IMR-90 (cell line): ENCODE results near the gene ATP4A. TPM values are rescaled to one million over a fixed set of nuclear protein-coding genes. Genes with fewer than 3 reads are reported as not detected.

ENCODE experiments used
- ATAC-seq: fragments of 200-7000 bp; cut with Tn5 transposase; 2 replicates; pipeline ENCODE4 v1.9.1; 2020; ENCODE audit warnings: low read depth, mild to moderate bottlenecking, moderate library complexity
- BruUV-seq: library from RNA; stranded (reverse); fragments of 400-500 nt; replicated peaks from 2 replicates; lab custom pipeline; 2021; lab: Mats Ljungman, UMichigan
- CTCF ChIA-PET: fragments of 300-600 bp; formaldehyde crosslinking; extraction: SDS; loops from one replicate; lab custom pipeline; 2021; ENCODE audit warnings: antibody characterized with exemption; lab: Yijun Ruan, JAX
- POLR2A ChIA-PET: fragments of 300-600 bp; sonication (Branson Sonifier 250); formaldehyde crosslinking; loops from one replicate; lab custom pipeline; 2022; ENCODE audit warnings: antibody characterized with exemption; ENCODE audit not compliant: unreplicated experiment; lab: Charles Lee
- DNase-seq: peaks from one replicate; pipeline ENCODE4 v3.0.0; 2013
- H2AFZ ChIP-seq: replicated peaks from 2 replicates; pipeline ENCODE3; 2013; ENCODE audit warnings: low read length, mild to moderate bottlenecking; ENCODE audit not compliant: poor library complexity
- H2AK5ac ChIP-seq: 2 replicates; pipeline ENCODE4 v1.6.1; 2013; ENCODE audit warnings: low read depth, low read length, inconsistent platforms
- H2AK9ac ChIP-seq: replicated peaks from 2 replicates; pipeline ENCODE3; 2013; ENCODE audit warnings: mild to moderate bottlenecking, low read depth, low read length, moderate library complexity; ENCODE audit not compliant: poor library complexity
- H2BK120ac ChIP-seq: 2 replicates; pipeline ENCODE4 v1.6.1; 2013; ENCODE audit warnings: low read depth, low read length, inconsistent platforms
- H2BK15ac ChIP-seq: 3 replicates; pipeline ENCODE4 v1.6.1; 2013; ENCODE audit warnings: low read depth, low read length, inconsistent platforms
- H2BK20ac ChIP-seq: 2 replicates; pipeline ENCODE4 v1.6.1; 2013; ENCODE audit warnings: low read depth, mild to moderate bottlenecking, inconsistent platforms, low read length, moderate library complexity
- H2BK5ac ChIP-seq: 2 replicates; pipeline ENCODE4 v1.6.1; 2013; ENCODE audit warnings: mild to moderate bottlenecking, low read depth, low read length, inconsistent platforms; ENCODE audit not compliant: poor library complexity, severe bottlenecking
- H3K14ac ChIP-seq: replicated peaks from 2 replicates; pipeline ENCODE4 v1.6.1; 2013; ENCODE audit warnings: low read depth, low read length, inconsistent platforms
- H3K18ac ChIP-seq: 2 replicates; pipeline ENCODE4 v1.6.1; 2013; ENCODE audit warnings: low read depth, low read length, control low read depth
- H3K23ac ChIP-seq: 2 replicates; pipeline ENCODE4 v1.6.1; 2013; ENCODE audit warnings: low read depth, low read length, inconsistent platforms
- H3K27ac ChIP-seq: 2 replicates; pipeline ENCODE4 v1.5.1; 2013; ENCODE audit warnings: mild to moderate bottlenecking, control low read depth, low read length; ENCODE audit not compliant: insufficient read depth
- H3K27me3 ChIP-seq: 2 replicates; pipeline ENCODE4 v1.6.1; 2013; ENCODE audit warnings: low read length; ENCODE audit not compliant: control insufficient read depth, insufficient read depth
- H3K36me3 ChIP-seq: 2 replicates; pipeline ENCODE4 v1.6.1; 2013; ENCODE audit warnings: low read length, mixed read lengths; ENCODE audit not compliant: control insufficient read depth, insufficient read depth
- H3K4ac ChIP-seq: 2 replicates; pipeline ENCODE4 v1.6.1; 2013; ENCODE audit warnings: low read depth, low read length, inconsistent platforms
- H3K4me1 ChIP-seq: 2 replicates; pipeline ENCODE4 v1.6.1; 2013; ENCODE audit warnings: low read length, mixed read lengths; ENCODE audit not compliant: control insufficient read depth, insufficient read depth
- H3K4me2 ChIP-seq: 2 replicates; pipeline ENCODE4 v1.6.1; 2013; ENCODE audit warnings: low read depth, mild to moderate bottlenecking, control low read depth, low read length, moderate library complexity
- H3K4me3 ChIP-seq: 2 replicates; pipeline ENCODE4 v1.5.1; 2013; ENCODE audit warnings: low read depth, mild to moderate bottlenecking, control low read depth, low read length, moderate library complexity; ENCODE audit not compliant: insufficient read depth
- H3K56ac ChIP-seq: 2 replicates; pipeline ENCODE4 v1.6.1; 2013; ENCODE audit warnings: low read length, inconsistent platforms; ENCODE audit not compliant: insufficient read depth; ENCODE audit errors: extremely low read depth
- H3K79me1 ChIP-seq, 2 experiments: 2 replicates each; pipeline ENCODE4 v1.6.1; 2013; ENCODE audit warnings: low read length in 2 of 2, inconsistent platforms in 1 of 2, low read depth in 1 of 2
- H3K9ac ChIP-seq: 2 replicates; pipeline ENCODE4 v1.6.1; 2013; ENCODE audit warnings: low read depth, low read length, control low read depth
- H3K9me1 ChIP-seq: 2 replicates; pipeline ENCODE4 v1.6.1; 2013; ENCODE audit warnings: low read length, inconsistent platforms; ENCODE audit not compliant: insufficient read depth
- H3K9me3 ChIP-seq: 2 replicates; pipeline ENCODE4 v1.6.1; 2013; ENCODE audit warnings: low read length; ENCODE audit not compliant: control insufficient read depth, insufficient read depth
- H4K20me1 ChIP-seq: 2 replicates; pipeline ENCODE4 v1.6.1; 2013; ENCODE audit warnings: low read length, inconsistent platforms; ENCODE audit not compliant: insufficient read depth
- H4K5ac ChIP-seq: 2 replicates; pipeline ENCODE4 v1.6.1; 2013; ENCODE audit warnings: mild to moderate bottlenecking, low read depth, low read length, control low read depth
- H4K8ac ChIP-seq, 2 experiments: 2 replicates each; pipeline ENCODE4 v1.6.1; 2013; ENCODE audit warnings: low read depth in 2 of 2, low read length in 2 of 2, control low read depth in 1 of 2, inconsistent platforms in 1 of 2
- H4K91ac ChIP-seq: 2 replicates; pipeline ENCODE4 v1.6.1; 2013; ENCODE audit warnings: low read depth, low read length, inconsistent platforms; ENCODE audit not compliant: insufficient read depth
- BHLHE40 ChIP-seq: fragments of 150-350 bp; IDR thresholded peaks from 2 replicates; pipeline ENCODE4 v1.6.1; 2016; ENCODE audit warnings: mild to moderate bottlenecking, low read depth, low read length
- CHD1 ChIP-seq: IDR thresholded peaks from 2 replicates; pipeline ENCODE4 v1.6.1; 2012; ENCODE audit warnings: low read depth, low read length, improper control_type of control experiment
- MXI1 ChIP-seq: IDR thresholded peaks from 2 replicates; pipeline ENCODE4 v1.6.1; 2012; ENCODE audit warnings: low read depth, mild to moderate bottlenecking, low read length, moderate library complexity, borderline replicate concordance
- NFE2L2 ChIP-seq: fragments of 150-350 bp; IDR thresholded peaks from 2 replicates; pipeline ENCODE4 v1.6.1; 2016; ENCODE audit warnings: low read depth, mild to moderate bottlenecking, low read length
- RAD21 ChIP-seq: IDR thresholded peaks from 2 replicates; pipeline ENCODE4 v1.6.1; 2012; ENCODE audit warnings: low read length, improper control_type of control experiment
- SMC3 ChIP-seq: fragments of 150-350 bp; IDR thresholded peaks from 2 replicates; pipeline ENCODE4 v1.6.1; 2016; ENCODE audit warnings: low read depth, mild to moderate bottlenecking, antibody characterized with exemption, low read length, moderate library complexity
- WGBS, 2 experiments: methylation state at CpG; one replicate each; pipeline versions ENCODE4 v1.1.5 to v1.1.7; 2013; ENCODE audit warnings: missing lambda C conversion rate in 2 of 2; ENCODE audit not compliant: insufficient read length in 1 of 2; ENCODE audit errors: extremely low coverage in 2 of 2; 5-methylcytosine and 5-hydroxymethylcytosine counted together
- dilution Hi-C: fragments of 300-500 bp; cut with HindIII; formaldehyde crosslinking; loops from one replicate; pipeline ENCODE4 v1.14.3; 2018; ENCODE audit warnings: low sequenced_read_pairs; ENCODE audit not compliant: unreplicated experiment
- in situ Hi-C: fragments of 300-500 bp; cut with MboI; formaldehyde crosslinking; loops from 3 replicates; pipeline ENCODE4 v1.14.3; 2019; ENCODE audit warnings: low sequenced_read_pairs, inconsistent platforms, mixed read lengths
- intact Hi-C: fragments of 100-400 bp; cut with micrococcal nuclease; formaldehyde crosslinking; loops from 2 replicates; pipeline ENCODE4 v1.10.0; 2022
- polyA plus RNA-seq, 3 experiments: library from polyadenylated mRNA; depleted of rRNA; stranded (reverse); fragments of >200 nt; gene quantifications; 2 replicates each; pipeline ENCODE4 v1.2.3, GENCODE V29; 2012; ENCODE audit warnings: low replicate concordance in 1 of 3
- total RNA-seq: library from RNA; depleted of rRNA; stranded (reverse); fragments of >200 nt; gene quantifications from 2 replicates; pipeline ENCODE4 v1.2.3, GENCODE V29; 2012
- TF ChIP-seq, protein P1 (sequence below): conservative IDR thresholded peaks from 2 replicates; pipeline ENCODE4 v1.5.1; 2012; ENCODE audit warnings: mild to moderate bottlenecking, low read depth, low read length, improper control_type of control experiment

The ATP4A gene
- total and polyA plus RNA-seq, 2 of the 4 experiments (the other 2 are of a cell fraction) = not detected

DNA sequence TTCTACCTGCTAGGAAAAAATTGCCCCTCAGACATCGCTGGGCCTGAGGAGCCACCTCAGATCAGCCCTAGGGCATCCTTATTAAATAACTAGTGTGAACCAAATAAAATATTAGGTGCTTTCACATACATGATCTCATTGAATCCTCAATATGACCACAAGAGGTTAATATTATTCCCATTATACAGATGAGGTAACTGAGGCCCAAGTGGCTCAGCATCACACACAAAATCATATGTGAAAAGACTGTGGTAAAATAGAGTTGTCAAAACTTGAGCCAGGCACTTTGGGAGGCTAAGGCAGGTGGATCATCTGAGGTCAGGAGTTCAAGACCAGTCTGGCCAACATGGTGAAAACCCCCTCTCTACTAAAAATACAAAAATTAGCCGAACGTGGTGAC lies 47.1 kb downstream of the ATP4A start:
- 0 out of 4 replicates have a peak, but pooled peaks cover 0 to 3% of the 10 kb centered on the region in 2 experiments for H3K79me1 ChIP-seq
- no peak overlapping the region for H3K18ac ChIP-seq
- no peak overlapping the region for H2BK5ac ChIP-seq
- H3K9ac ChIP-seq = no peak overlapping the region
- H3K4me2 ChIP-seq = no peak overlapping the region
- intact Hi-C loops (no loop called here), dilution Hi-C loops (no loop called here), in situ Hi-C loops (no loop called here)
- H2BK15ac ChIP-seq = peak overlapping the region; percentile 29; the same call in 1 of the 3 replicates
- no peaks in the 10 kb centered on the region for H3K9me3 ChIP-seq
- H3K23ac ChIP-seq = no peak overlapping the region
- H3K36me3 ChIP-seq = no peaks in the 10 kb centered on the region
- no peak overlapping the region for H4K5ac ChIP-seq
- H3K4me3 ChIP-seq = no peak overlapping the region
- ATAC-seq (no peak), DNase-seq (no peak)
- H4K91ac ChIP-seq = no peak overlapping the region
- H2BK20ac ChIP-seq = peak overlapping the region; percentile 59; the same call in 1 of the 2 replicates
- TF ChIP-seq BHLHE40 (no peak), RAD21 (no peak), NFE2L2 (no peak), CHD1 (no peak), SMC3 (no peak), MXI1 (no peak)
- TF ChIP-seq, protein P1, sequence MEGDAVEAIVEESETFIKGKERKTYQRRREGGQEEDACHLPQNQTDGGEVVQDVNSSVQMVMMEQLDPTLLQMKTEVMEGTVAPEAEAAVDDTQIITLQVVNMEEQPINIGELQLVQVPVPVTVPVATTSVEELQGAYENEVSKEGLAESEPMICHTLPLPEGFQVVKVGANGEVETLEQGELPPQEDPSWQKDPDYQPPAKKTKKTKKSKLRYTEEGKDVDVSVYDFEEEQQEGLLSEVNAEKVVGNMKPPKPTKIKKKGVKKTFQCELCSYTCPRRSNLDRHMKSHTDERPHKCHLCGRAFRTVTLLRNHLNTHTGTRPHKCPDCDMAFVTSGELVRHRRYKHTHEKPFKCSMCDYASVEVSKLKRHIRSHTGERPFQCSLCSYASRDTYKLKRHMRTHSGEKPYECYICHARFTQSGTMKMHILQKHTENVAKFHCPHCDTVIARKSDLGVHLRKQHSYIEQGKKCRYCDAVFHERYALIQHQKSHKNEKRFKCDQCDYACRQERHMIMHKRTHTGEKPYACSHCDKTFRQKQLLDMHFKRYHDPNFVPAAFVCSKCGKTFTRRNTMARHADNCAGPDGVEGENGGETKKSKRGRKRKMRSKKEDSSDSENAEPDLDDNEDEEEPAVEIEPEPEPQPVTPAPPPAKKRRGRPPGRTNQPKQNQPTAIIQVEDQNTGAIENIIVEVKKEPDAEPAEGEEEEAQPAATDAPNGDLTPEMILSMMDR = no peak
- BruUV-seq = no TSS peak
- no peak overlapping the region for H4K8ac ChIP-seq
- H2BK120ac ChIP-seq = 0 out of 2 replicates have a peak overlapping the region, but pooled peaks have one; percentile 38
- no CpG with 5 or more reads among the region's 3 CpGs for WGBS, 2 experiments
- no peak overlapping the region for H2AK5ac ChIP-seq
- H3K9me1 ChIP-seq = peaks cover 16% of the 10 kb centered on the region
- H3K14ac ChIP-seq = no peak overlapping the region
- H3K4ac ChIP-seq = no peak overlapping the region
- H2AFZ ChIP-seq = no peak overlapping the region
- CTCF ChIA-PET = no interaction called here
- H3K27me3 ChIP-seq = peaks cover 16% of the 10 kb centered on the region; the same call in 1 of the 2 replicates
- H4K20me1 ChIP-seq = no peaks in the 10 kb centered on the region
- H2AK9ac ChIP-seq = no peak overlapping the region
- H3K56ac ChIP-seq = no peak overlapping the region
- POLR2A ChIA-PET = no interaction called here
- H3K4me1 ChIP-seq = peaks cover 12% of the 10 kb centered on the region
- H3K27ac ChIP-seq = no peak overlapping the region
